ENCODE results near the gene DDN. TPM values are rescaled to one million over a fixed set of nuclear protein-coding genes. Genes with fewer than 3 reads are reported as not detected.

Gene DDN
- total RNA-seq, 1 donor from 2014 or later: 6.4 TPM

DNA sequence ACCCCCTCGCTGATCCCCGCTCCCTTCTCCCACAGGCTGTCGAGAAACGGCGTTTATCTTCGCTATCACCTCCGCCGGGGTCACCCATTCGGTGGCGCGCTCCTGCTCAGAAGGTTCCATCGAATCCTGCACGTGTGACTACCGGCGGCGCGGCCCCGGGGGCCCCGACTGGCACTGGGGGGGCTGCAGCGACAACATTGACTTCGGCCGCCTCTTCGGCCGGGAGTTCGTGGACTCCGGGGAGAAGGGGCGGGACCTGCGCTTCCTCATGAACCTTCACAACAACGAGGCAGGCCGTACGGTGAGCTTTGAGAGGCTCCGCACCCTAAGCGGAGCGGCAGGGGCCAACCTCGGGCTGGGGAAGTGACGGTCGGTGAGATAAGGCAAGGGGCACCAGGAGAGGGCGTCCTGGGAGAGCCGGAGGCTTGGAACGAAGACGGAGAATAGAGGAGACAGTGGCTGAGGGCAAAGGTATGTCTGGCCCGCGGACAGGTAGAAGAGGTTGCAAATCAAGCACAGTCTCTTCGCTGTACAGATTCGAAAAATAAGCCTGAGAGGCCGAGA lies 18.7 kb downstream of the DDN start:
- H3K4me1 Mint-ChIP-seq (ENCODE audit: low read depth, unreplicated experiment): peaks cover 9% of the 10 kb centered on the region
- TF ChIP-seq, protein P1, sequence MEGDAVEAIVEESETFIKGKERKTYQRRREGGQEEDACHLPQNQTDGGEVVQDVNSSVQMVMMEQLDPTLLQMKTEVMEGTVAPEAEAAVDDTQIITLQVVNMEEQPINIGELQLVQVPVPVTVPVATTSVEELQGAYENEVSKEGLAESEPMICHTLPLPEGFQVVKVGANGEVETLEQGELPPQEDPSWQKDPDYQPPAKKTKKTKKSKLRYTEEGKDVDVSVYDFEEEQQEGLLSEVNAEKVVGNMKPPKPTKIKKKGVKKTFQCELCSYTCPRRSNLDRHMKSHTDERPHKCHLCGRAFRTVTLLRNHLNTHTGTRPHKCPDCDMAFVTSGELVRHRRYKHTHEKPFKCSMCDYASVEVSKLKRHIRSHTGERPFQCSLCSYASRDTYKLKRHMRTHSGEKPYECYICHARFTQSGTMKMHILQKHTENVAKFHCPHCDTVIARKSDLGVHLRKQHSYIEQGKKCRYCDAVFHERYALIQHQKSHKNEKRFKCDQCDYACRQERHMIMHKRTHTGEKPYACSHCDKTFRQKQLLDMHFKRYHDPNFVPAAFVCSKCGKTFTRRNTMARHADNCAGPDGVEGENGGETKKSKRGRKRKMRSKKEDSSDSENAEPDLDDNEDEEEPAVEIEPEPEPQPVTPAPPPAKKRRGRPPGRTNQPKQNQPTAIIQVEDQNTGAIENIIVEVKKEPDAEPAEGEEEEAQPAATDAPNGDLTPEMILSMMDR (IDR thresholded peaks at IDR 0.05; ENCODE audit: partially characterized antibody, unreplicated experiment): no peak
- no peak for DNase-seq
- H3K27ac Mint-ChIP-seq (ENCODE audit: unreplicated experiment): no peak overlapping the region
- H3K9me3 Mint-ChIP-seq (ENCODE audit: unreplicated experiment): peaks cover 13% of the 10 kb centered on the region
- H3K4me3 Mint-ChIP-seq (ENCODE audit: unreplicated experiment): peak overlapping the region; percentile 64
- H3K36me3 Mint-ChIP-seq (ENCODE audit: unreplicated experiment): no peaks in the 10 kb centered on the region
- H3K27me3 Mint-ChIP-seq (ENCODE audit: unreplicated experiment): peaks cover 54% of the 10 kb centered on the region

DNA sequence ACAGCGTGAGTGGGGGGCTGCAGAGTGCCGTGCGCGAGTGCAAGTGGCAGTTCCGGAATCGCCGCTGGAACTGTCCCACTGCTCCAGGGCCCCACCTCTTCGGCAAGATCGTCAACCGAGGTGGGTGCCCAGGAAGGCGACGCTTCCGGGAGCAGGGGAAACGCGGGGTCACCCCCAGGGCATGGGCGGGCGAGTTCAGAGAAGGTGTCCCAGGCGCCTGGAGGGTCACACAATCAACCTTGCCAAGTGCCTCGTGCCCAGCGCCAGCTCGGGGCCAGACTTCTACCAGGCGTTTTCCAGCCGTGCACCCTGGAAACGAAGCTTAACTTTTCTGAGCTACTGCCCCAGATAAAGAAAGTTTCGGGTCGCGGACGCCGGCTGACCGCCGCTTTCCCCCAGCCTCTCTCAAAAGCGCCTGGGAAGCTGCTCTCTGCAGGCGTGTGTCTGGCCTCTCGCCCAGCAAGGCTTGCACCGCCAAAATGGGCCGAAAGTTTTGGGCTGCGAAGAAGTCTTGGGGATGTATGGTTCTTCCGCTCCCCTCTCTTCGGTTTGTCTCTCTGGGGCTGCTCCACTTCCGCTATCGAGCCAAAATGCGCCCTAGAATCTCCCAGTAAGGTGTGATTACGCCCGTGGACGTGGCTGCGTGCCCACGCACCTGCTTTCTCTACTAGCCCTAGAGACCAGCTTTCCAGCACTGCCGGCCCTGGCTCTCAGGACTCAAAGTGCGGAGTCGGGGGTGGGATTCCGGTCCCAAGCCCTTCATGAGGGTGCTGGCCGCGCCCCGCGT lies 19.4 kb downstream of the DDN start:
- no peak for DNase-seq
- TF ChIP-seq, protein P1 (IDR thresholded peaks at IDR 0.05; ENCODE audit: partially characterized antibody, unreplicated experiment): no peak
- peaks cover 13% of the 10 kb centered on the region for H3K9me3 Mint-ChIP-seq (ENCODE audit: unreplicated experiment)
- no peak overlapping the region for H3K27ac Mint-ChIP-seq (ENCODE audit: unreplicated experiment)
- H3K36me3 Mint-ChIP-seq (ENCODE audit: unreplicated experiment): no peaks in the 10 kb centered on the region
- peaks cover 3% of the 10 kb centered on the region for H3K4me1 Mint-ChIP-seq (ENCODE audit: low read depth, unreplicated experiment)
- peaks cover 57% of the 10 kb centered on the region for H3K27me3 Mint-ChIP-seq (ENCODE audit: unreplicated experiment)
- H3K4me3 Mint-ChIP-seq (ENCODE audit: unreplicated experiment): no peak overlapping the region

DNA sequence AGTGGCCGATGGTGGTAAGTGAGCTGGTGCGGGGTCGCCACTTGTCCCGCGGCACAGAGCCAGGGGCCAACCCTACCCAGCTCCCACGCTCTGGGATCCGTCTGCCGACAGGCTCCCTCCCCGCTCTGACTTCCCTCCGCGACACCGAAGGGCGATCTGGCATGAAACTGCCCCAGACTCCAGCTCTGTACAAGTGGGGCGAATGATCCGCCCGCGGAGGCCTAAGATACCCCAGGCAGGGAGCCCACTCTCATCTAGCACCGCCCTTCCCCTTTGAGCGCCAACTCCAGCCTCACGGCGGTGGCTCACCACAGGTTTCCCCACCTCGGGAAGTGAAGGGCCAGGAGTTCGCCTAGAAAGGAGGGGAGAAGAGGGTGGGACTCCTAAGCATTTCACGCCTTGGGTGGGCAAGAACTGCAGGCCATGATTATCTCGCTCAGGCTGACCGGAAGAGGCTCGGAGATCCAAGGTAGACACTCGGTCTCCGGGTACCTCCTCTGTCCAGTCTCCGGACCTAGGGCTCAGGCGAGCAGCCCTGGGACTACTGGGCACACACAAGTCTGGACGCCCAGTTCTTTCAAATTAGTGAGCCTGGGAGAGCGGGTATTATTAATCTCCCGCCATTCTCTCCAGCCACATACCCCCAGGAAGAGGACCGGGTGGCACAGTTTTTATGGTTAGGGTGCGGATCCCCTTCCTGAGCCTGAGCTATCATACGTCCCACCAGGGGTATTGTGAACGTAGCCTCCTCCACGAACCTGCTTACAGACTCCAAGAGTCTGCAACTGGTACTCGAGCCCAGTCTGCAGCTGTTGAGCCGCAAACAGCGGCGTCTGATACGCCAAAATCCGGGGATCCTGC lies 20.2 kb downstream of the DDN start:
- H3K4me1 Mint-ChIP-seq (ENCODE audit: low read depth, unreplicated experiment): no peaks in the 10 kb centered on the region
- peaks cover 57% of the 10 kb centered on the region for H3K27me3 Mint-ChIP-seq (ENCODE audit: unreplicated experiment)
- TF ChIP-seq, protein P1 (IDR thresholded peaks at IDR 0.05; ENCODE audit: partially characterized antibody, unreplicated experiment): no peak
- H3K36me3 Mint-ChIP-seq (ENCODE audit: unreplicated experiment): no peaks in the 10 kb centered on the region
- DNase-seq: no peak
- no peak overlapping the region for H3K4me3 Mint-ChIP-seq (ENCODE audit: unreplicated experiment)
- H3K9me3 Mint-ChIP-seq (ENCODE audit: unreplicated experiment): peaks cover 13% of the 10 kb centered on the region
- H3K27ac Mint-ChIP-seq (ENCODE audit: unreplicated experiment): no peak overlapping the region

DNA sequence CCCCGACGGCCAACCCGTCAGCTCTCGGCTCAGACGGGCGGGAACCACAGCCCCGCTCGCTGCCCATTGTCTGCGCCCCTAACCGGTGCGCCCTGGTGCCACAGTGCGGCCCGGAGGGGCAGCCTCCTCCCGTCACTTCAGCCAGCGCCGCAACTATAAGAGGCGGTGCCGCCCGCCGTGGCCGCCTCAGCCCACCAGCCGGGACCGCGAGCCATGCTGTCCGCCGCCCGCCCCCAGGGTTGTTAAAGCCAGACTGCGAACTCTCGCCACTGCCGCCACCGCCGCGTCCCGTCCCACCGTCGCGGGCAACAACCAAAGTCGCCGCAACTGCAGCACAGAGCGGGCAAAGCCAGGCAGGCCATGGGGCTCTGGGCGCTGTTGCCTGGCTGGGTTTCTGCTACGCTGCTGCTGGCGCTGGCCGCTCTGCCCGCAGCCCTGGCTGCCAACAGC lies 20.9 kb downstream of the DDN start, which contains the start of gene WNT1:
TSS of gene WNT1 (plus strand) at position 32 of the 450 bp plus-strand sequence. CDS start at position 361, 329 bp downstream.
- Mint-ChIP-seq H3K27me3 (ENCODE audit: unreplicated experiment) (peaks cover 53% of the 10 kb centered on the region), H3K36me3 (ENCODE audit: unreplicated experiment) (no peaks in the 10 kb centered on the region), H3K27ac (ENCODE audit: unreplicated experiment) (no peak within 1 kb of the TSS), H3K4me3 (ENCODE audit: unreplicated experiment) (no peak within 1 kb of the TSS), H3K9me3 (ENCODE audit: unreplicated experiment) (peaks cover 13% of the 10 kb centered on the region), H3K4me1 (ENCODE audit: low read depth, unreplicated experiment) (no peaks in the 10 kb centered on the region)
- DNase-seq: no peak
- TF ChIP-seq, protein P1 (IDR thresholded peaks at IDR 0.05; ENCODE audit: partially characterized antibody, unreplicated experiment): peak; percentile 56
